KBM-7 (cell line): ENCODE measurements around the gene MAP1LC3B.
"Not testable (repeated sequence)": the region's sequence is repeated elsewhere in the genome, so short reads cannot be mapped to it uniquely, and the experiment has no call there.

Experiments
- DNase-seq: peaks from one replicate; pipeline ENCODE4 v3.0.0-alpha.2; 2015
- in situ Hi-C: fragments of 300-500 bp; cut with MboI; formaldehyde crosslinking; loops from 2 replicates; pipeline ENCODE4 v1.14.3; 2020; ENCODE audit warnings: low sequenced_read_pairs, low pct_unique_long_range_greater_than_20kb, mixed read lengths

The MAP1LC3B gene

GRCh38 chr16:87358696-87359095 lies 33.4 kb upstream of the MAP1LC3B start:
- no peak for DNase-seq
- in situ Hi-C loops, result no loop called here

GRCh38 chr16:87359121-87359520 lies 33.0 kb upstream of the MAP1LC3B start:
- in situ Hi-C loops, result no loop called here
- no peak for DNase-seq

GRCh38 chr16:87360862-87361610 lies 31.1 kb upstream of the MAP1LC3B start:
- in situ Hi-C loops, result no loop called here
- DNase-seq, result no peak

- in situ Hi-C loops, result no loop called here
- DNase-seq, result no peak
Observed at GRCh38 chr16:87361916-87362619, 30.1 kb upstream of the MAP1LC3B start.

GRCh38 chr16:87362828-87363559 lies 29.1 kb upstream of the MAP1LC3B start:
- DNase-seq, in situ Hi-C loops: not testable (repeated sequence)

GRCh38 chr16:87363771-87364455 lies 28.2 kb upstream of the MAP1LC3B start:
- in situ Hi-C loops, result no loop called here
- no peak for DNase-seq

- in situ Hi-C loops, result no loop called here
- no peak for DNase-seq
Observed at GRCh38 chr16:87365021-87365713, 27.0 kb upstream of the MAP1LC3B start.

GRCh38 chr16:87366288-87366687 lies 25.8 kb upstream of the MAP1LC3B start:
- in situ Hi-C loops, result no loop called here

GRCh38 chr16:87366930-87367329 lies 25.2 kb upstream of the MAP1LC3B start:
- in situ Hi-C loops, result no loop called here
- no peak for DNase-seq

More at GRCh38 chr16:87366288-87366687, 25.8 kb upstream of the MAP1LC3B start:
- DNase-seq, result no peak

GRCh38 chr16:87367529-87367928 lies 24.6 kb upstream of the MAP1LC3B start:
- DNase-seq, result no peak
- in situ Hi-C loops, result no loop called here

GRCh38 chr16:87368029-87368770 lies 23.9 kb upstream of the MAP1LC3B start:
- peak; percentile 88 for DNase-seq
- in situ Hi-C loops, result no loop called here

GRCh38 chr16:87369117-87369765 lies 22.9 kb upstream of the MAP1LC3B start:
- no peak for DNase-seq
- in situ Hi-C loops, result no loop called here

GRCh38 chr16:87369796-87370719 lies 22.1 kb upstream of the MAP1LC3B start:
- DNase-seq, result no peak
- in situ Hi-C loops, result no loop called here

GRCh38 chr16:87371261-87371866 lies 20.8 kb upstream of the MAP1LC3B start:
- DNase-seq, result no peak

GRCh38 chr16:87372305-87372704 lies 19.8 kb upstream of the MAP1LC3B start:
- DNase-seq, result no peak
- in situ Hi-C loops, result no loop called here

More at GRCh38 chr16:87371261-87371866, 20.8 kb upstream of the MAP1LC3B start:
- in situ Hi-C loops, result no loop called here

GRCh38 chr16:87374313-87374712 lies 17.8 kb upstream of the MAP1LC3B start:
- DNase-seq, result no peak
- in situ Hi-C loops, result no loop called here
